NCI-H460 (cell line): Measurements from ENCODE around the gene AP1B1. TPM values are rescaled to one million over a fixed set of nuclear protein-coding genes. Genes with fewer than 3 reads are reported as not detected.
"Not testable (repeated sequence)": the region's sequence is repeated elsewhere in the genome, so short reads cannot be mapped to it uniquely, and the experiment has no call there.

Source experiments
- DNase-seq: peaks from one replicate; pipeline ENCODE4 v3.0.0-alpha.2; 2016; ENCODE audit warnings: low read depth; ENCODE audit errors: extremely low read depth
- total RNA-seq: library from RNA; depleted of rRNA; stranded (reverse); fragments of >200 nt; shearing (Covaris generic); gene quantifications from 2 replicates; pipeline ENCODE4 v1.2.3, GENCODE V29; 2014

AP1B1 gene
- total RNA-seq, 1 experiment from 2014 or later = 28.6 TPM

- no peak for DNase-seq
Observed at GRCh38 chr22:29352778-29353177, 35.6 kb downstream of the AP1B1 start.

- no peak for DNase-seq
Observed at GRCh38 chr22:29351891-29352290, 36.5 kb downstream of the AP1B1 start.

GRCh38 chr22:29351042-29351441 lies 37.3 kb downstream of the AP1B1 start:
- DNase-seq = no peak

- DNase-seq = no peak
Observed at GRCh38 chr22:29348956-29349355, 39.4 kb downstream of the AP1B1 start.

- no peak for DNase-seq
Observed at GRCh38 chr22:29348041-29348440, 40.3 kb downstream of the AP1B1 start.

DNA sequence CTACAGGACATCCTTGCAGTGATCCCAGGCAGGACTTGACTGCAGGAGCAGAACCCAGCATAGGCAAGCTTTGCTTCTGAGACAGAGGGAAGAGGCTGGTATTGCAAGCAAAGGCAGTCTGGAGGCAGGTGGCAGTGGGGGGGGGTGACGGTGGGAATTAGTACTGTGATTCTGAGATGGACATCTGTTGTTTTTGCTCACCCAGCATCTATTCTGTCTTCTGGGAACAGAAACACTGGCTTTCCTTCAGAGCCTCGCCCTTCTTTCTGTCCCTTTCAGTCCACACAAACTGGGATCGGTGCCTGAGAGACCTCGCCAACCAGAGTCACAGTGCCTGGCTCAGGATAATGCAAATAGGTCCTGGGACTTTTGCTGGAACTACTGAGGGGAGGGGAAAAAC lies 41.7 kb downstream of the AP1B1 start:
- DNase-seq = no peak

DNA sequence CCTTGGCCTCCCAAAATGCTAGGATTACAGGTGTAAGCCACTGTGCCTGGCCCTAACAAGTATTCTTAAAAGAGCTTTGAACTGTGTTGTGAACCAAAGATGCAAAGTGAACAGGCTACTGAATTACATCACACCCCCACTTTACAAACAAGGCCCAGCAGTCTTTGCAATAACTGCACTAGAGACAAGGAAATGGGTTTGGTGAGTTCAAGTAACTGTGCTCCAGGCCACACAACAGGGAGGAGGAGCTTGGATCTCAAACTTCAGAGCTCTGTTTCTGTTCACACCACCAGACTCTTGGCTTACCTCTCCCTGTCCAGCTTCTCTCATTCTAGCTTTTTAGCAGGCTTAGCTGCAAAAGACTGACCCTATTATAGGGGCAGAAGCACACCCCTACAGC lies 42.4 kb downstream of the AP1B1 start:
- DNase-seq = no peak

DNA sequence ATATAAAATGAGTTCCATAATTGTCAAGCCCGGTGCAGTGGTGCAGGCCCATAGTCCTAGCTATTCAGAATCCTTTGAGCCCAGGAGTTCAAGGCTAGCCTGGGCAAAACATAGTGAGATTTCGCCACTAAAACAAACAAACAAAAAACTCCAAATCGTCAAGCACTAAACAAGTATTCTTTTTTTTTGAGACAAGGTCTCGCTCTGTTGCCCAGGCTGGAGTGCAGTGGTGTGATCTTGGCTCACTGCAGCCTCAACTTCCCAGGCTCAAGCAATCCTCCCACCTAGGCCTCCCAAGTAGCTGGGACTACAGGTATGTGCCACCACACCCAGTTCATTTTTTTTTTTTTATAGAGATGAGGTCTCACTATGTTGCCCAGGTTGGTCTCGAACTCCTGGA lies 43.5 kb downstream of the AP1B1 start:
- not testable (repeated sequence) for DNase-seq

- no peak for DNase-seq
Observed at GRCh38 chr22:29344137-29344536, 44.2 kb downstream of the AP1B1 start.

DNA sequence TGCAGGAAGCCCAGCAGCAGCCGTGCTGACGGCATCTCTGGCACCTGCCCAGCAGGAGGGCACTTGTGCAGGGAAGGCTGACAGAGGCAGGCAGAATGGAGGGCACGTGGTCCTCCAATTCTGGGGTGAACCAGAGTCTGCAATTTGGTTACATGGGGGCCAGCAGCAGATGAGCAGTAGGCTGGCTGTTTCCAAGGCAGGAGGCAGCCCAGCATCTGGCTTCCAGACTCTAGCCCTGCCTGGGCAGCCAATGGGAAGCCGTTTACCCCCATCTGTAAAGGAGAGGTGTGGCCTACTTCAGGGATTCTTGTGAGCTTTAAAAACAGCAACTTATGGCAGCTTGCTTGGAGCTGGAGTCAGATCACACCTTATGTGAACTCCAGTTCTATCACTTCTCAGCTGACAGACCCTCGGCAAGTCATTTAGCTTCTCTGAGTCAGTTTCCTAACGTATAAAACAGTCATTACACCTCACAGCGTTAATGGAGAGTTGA lies 45.0 kb downstream of the AP1B1 start:
- DNase-seq = no peak

DNA sequence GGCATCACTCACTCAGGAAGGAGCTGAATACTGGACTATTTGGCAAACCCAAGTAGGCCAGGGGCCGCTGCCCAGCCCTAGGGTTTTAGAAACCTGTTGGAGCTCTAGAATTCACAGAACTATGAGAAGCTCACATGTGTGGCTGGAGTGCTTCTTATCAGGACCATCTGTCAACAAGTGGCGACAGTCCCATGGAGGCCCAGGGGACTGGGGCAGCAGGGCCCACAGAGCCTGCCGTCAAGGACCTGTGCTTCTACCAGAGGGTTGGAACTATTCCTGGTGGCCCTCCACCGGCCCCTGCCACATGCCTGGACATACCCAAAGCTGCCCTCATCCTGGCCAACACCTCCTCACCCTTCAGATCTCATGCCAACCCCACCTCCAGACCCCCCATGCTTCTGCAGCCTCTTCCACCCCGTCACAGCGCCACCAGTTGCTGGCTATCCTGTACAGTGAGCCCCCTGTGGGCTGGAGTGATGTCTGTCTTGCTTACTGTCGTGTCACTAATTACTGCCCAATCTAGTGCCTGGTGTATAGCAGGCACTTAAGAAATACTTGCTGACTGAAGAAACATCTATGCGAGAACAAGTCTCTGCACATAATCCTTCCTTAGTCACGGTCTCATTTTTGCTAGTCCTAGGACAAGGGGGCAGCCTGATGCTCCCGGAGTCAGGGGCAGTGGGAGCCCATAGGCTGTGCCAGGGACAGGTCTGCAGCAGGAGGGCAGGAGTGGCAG lies 45.6 kb downstream of the AP1B1 start:
- no peak for DNase-seq

DNA sequence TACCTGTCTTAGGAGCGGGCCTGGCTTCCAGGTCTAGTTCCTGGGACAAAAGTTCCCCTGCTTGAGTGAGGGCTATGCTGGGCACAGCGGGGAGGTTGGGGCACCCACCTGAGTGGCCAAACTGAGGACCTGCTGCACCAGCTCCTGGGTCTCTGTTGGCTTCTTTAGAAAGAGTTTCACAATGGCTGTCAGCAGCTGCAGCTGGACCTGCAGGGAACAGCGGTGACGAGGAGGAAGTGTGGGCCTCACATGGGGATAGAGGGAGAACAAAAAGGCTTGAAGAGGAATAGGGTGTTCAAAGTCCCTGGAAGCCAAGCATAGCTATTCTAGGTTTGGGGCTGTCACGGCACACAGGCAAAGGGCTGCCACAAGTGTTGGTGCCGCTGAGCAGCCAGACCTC lies 46.2 kb downstream of the AP1B1 start:
- DNase-seq = no peak

GRCh38 chr22:29341849-29342127 lies 46.6 kb downstream of the AP1B1 start:
- no peak for DNase-seq

DNA sequence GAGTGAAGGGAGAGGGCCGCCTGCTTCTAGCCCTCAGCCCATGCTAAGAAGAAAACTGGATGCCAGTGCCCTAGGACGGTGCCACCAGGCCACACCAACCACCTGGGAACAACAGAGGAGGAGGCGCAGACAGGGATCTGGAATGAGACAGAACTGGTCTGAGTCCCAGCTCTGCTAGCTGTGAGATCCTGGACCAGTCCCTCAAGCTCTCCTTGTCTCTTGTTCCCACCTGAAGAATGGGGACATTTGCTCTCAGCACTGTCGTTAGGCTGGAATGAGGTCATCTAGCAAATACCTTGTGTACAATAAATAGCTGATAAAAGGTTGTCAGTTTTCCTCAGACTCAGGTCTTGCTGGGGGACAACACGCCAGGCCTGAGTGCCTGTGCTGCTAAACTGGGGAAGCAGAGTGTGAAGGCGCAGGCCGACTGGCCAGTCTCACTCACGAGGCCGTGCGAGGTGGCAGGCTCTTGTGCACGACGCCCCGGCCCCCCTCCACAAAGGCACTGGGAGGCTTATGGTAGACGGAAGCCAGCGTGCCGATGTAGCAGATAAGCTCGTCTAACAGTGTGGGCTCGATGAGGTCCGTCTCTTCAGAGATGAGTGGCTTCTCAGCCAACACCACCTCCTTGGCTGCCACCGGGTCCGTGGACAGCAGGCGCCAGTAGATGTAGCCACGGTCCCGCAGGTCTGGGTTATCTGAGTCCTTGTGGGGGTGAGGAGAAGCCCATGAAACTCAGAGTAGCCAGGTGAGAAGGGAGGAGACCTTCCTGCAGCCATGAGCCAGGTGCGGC lies 47.1 kb downstream of the AP1B1 start:
- no peak for DNase-seq

GRCh38 chr22:29340566-29340965 lies 47.8 kb downstream of the AP1B1 start:
- DNase-seq = no peak

- no peak for DNase-seq
Observed at GRCh38 chr22:29339381-29340235, 48.8 kb downstream of the AP1B1 start.

DNA sequence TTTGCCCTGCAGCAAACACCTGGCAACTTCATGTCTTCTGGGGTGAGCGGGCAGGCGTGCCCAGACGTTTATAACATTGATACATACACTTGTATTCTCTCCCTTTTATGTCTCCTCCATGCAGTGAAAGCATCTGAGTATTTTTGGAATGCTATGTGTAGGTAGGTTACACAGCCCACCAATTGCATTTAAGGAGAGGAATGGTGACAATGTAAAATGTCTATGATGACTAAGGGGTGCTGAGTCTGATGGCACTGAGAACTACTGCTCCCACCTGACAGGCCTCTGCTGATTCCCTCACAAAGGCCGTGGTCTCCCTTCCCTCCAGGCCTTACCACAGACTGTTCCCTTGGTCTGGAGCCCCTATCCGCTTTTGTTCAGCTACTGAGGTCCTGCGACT lies 50.0 kb downstream of the AP1B1 start:
- no peak for DNase-seq

DNA sequence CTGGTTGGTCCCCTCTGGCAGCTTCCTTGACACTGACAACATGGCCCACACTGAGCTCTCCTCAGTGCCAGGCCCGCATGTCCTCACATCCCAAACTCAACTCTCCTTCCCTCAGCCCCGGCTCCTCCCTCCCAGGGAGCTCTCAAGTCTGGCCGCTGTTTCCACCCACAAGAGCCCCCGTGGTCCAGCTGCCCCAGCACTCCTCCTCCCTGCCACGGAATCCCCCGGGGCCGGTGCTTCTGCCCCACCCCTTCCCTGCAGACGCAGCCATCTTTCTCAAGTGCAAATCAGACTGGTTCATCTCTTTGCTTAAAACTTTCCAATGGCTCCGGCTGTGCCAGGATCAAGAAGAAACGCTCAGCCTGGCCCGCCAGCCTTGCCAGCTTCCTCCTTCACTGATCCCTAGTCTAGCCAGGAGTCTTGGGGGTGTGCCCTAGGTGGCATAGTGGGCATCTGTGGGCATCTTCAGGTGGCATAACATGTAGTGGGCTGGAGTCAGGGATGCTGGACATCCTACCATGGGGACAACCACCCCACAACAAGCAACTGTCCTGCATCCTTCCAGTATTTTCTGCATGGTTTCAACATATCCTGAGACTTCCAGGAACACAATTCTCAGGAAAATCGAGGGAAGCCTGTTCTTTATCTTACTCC lies 50.6 kb downstream of the AP1B1 start:
- no peak for DNase-seq

- no peak for DNase-seq
Observed at GRCh38 chr22:29336751-29337490, 51.4 kb downstream of the AP1B1 start.

DNA sequence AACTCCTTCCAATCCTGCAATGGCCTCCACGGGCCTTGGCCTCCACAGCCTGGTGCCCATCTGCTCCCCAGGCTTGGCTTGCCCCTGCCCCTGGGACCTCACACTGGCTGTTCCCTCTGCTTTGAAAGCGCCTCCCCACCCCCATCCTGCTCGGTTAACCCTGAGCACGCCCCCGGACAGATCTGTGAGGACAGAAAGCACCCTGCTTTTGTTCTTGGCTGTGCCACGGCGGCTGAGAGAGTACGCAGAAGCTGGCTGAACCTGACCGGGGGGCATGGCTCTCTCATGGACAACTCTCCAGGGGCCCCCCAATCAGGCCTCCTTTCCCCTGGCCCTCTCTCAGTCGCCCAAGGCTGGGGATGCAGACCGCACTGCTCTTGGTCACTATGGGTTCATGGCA lies 52.7 kb downstream of the AP1B1 start:
- no peak for DNase-seq
